Measurements from ENCODE around the gene MAPK1.

DNA sequence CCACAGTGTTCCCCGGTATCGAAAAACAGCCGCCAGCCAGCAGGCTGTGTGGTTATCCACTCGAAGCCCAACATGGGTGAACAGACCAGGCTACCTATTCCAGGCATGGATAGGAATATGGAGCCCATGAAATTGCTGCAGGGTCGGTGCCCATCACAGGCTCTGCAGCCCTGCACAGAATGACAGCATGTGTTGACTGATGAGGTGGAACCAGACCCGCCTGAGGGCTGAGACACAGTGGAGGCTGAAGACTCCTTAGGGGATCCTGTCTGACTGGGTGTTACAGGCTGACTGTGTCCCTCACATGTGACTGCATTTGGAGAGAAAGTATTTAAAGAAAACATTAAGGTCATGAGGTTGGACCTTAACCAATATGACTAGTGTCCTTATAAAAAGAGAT is 125.7 kb downstream of the MAPK1 start:
- TF ChIP-seq, protein P1, sequence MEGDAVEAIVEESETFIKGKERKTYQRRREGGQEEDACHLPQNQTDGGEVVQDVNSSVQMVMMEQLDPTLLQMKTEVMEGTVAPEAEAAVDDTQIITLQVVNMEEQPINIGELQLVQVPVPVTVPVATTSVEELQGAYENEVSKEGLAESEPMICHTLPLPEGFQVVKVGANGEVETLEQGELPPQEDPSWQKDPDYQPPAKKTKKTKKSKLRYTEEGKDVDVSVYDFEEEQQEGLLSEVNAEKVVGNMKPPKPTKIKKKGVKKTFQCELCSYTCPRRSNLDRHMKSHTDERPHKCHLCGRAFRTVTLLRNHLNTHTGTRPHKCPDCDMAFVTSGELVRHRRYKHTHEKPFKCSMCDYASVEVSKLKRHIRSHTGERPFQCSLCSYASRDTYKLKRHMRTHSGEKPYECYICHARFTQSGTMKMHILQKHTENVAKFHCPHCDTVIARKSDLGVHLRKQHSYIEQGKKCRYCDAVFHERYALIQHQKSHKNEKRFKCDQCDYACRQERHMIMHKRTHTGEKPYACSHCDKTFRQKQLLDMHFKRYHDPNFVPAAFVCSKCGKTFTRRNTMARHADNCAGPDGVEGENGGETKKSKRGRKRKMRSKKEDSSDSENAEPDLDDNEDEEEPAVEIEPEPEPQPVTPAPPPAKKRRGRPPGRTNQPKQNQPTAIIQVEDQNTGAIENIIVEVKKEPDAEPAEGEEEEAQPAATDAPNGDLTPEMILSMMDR (IDR thresholded peaks at IDR 0.05; ENCODE audit: low read depth, low read length), result no peak
- TF ChIP-seq EZH2phosphoT487 (IDR thresholded peaks at IDR 0.05; ENCODE audit: low read depth), result no peak
